Heart right ventricle (tissue), 16 donors: ENCODE results near the gene BBIP1. TPM values are rescaled to one million over a fixed set of nuclear protein-coding genes. Genes with fewer than 3 reads are reported as not detected.

ENCODE experiments used
- ATAC-seq, 8 donors: fragments of 200-7000 bp; cut with Tn5 transposase; one replicate each; pipeline ENCODE4 v1.9.1; 2020; ENCODE audit warnings: mild to moderate bottlenecking in 8 of 8, moderate library complexity in 8 of 8, moderate number of reproducible peaks in 1 of 8
- DNase-seq, 2 donors: peaks; one replicate each; pipeline ENCODE4 v3.0.0-alpha.2; 2020
- H3K27ac ChIP-seq, 10 donors: fragments of 200-600 bp; sonication (generic) in 2 of 10; one replicate each; pipeline versions ENCODE4 v1.5.0 to v1.8.0; 2020 to 2022; ENCODE audit warnings: mild to moderate bottlenecking in 3 of 10
- H3K27me3 ChIP-seq, 7 donors: fragments of 200-600 bp; one replicate each; pipeline ENCODE4 v1.8.0; 2021 to 2022; ENCODE audit warnings: mild to moderate bottlenecking in 2 of 7
- H3K36me3 ChIP-seq, 9 donors: fragments of 200-600 bp; sonication (generic) in 1 of 9; one replicate each; pipeline versions ENCODE4 v1.5.0 to v1.8.0; 2020 to 2022; ENCODE audit warnings: mild to moderate bottlenecking in 2 of 9
- H3K4me1 ChIP-seq, 9 donors: fragments of 200-600 bp; sonication (generic) in 1 of 9; one replicate each; pipeline versions ENCODE4 v1.5.0 to v1.8.0; 2020 to 2022; ENCODE audit warnings: mild to moderate bottlenecking in 4 of 9
- H3K4me3 ChIP-seq, 10 donors: fragments of 200-600 bp; sonication (generic) in 2 of 10; one replicate each; pipeline versions ENCODE4 v1.5.0 to v1.8.0; 2020 to 2022; ENCODE audit warnings: mild to moderate bottlenecking in 7 of 10, moderate library complexity in 2 of 10
- H3K9me3 ChIP-seq, 11 donors: fragments of 200-600 bp in 10 of 11; sonication (generic) in 2 of 11; one replicate each; pipeline versions ENCODE4 v1.5.0 to v1.8.0; 2013 to 2022; ENCODE audit warnings: mild to moderate bottlenecking in 2 of 11, control low read depth in 1 of 11, moderate library complexity in 1 of 11
- CTCF ChIP-seq, 9 donors: fragments of 200-600 bp; sonication (generic) in 2 of 9; IDR thresholded peaks; one replicate each; pipeline versions ENCODE4 v1.5.0 to v1.8.0; 2021 to 2022; ENCODE audit warnings: antibody characterized with exemption in 9 of 9, mild to moderate bottlenecking in 5 of 9, moderate library complexity in 1 of 9
- WGBS, 2 donors: extraction: QIAGEN DNeasy Blood & Tissue Kit; methylation state at CpG; one replicate each; pipeline ENCODE4 v1.1.7; 2013; ENCODE audit warnings: inconsistent platforms in 1 of 2; 5-methylcytosine and 5-hydroxymethylcytosine counted together
- intact Hi-C, 10 donors: fragments of 100-400 bp; cut with DNase I; formaldehyde crosslinking; loops; one replicate each; pipeline versions ENCODE4 v1.11.1 to v1.14.2; 2022
- polyA plus RNA-seq, 2 donors: library from polyadenylated mRNA; stranded (reverse); fragments of 200-250 nt; gene quantifications; one replicate each; pipeline ENCODE4 v1.2.3, GENCODE V29; 2013
- total RNA-seq, 10 donors: library from RNA; stranded (reverse); fragmentation: NEBNext Ultra II Directional in 3 of 10; extraction: Animal tissue kit (Norgen Biotek cat#: 25700) in 3 of 10; gene quantifications; one replicate each; pipeline versions ENCODE4 v1.2.1 to v1.2.4, GENCODE V29; 2021 to 2023
- donor health status: Arrhythmogenic right ventricular cardiomyopathy.
- donor health status: ischemic (EF 13 %, LVEDD 7.1; RV severe dilation, severe dysfunction).
- donor health status: healthy with polysubstance abuse.
- donor health status: DM: no; HTN: yes; CAD: no.
- donor health status: DM: no; HTN: no; CAD: no.
- donor health status: ischemic (EF 25% LVEDD 6.9; RV normal size, moderate dysfunction).
- donor health status: ischemic (EF 25% LVEDD 5.7; RV mildly dilated, moderate dysfunction).
- donor health status: healthy.
- donor health status: DM: yes; HTN: yes; CAD: no.
- donor health status: Ischemic cardiomyopathy.
- donor health status: ischemic (EF 35%, LVEDD 5.7; RV mildly dilated, moderate dysfunction).
- donor health status: nonischemic (EF 11% LVEDD 7.7; RV severe dilation, severe dysfunction).
- donor health status: DM: yes; HTN: yes; CAD: no.
- donor health status: PGD.
- donor health status: ischemic (EF 29% LVEDD 5.4; RV normal size, mild dysfunction).
- donor health status: nonischemic (EF 23%, LVEDD 6.1; RV moderate dilation, normal function).

The BBIP1 gene
- total and polyA plus RNA-seq, 12 donors = 16.6 to 32.0 (median 24.6) TPM

- DNase-seq (no peak), ATAC-seq (peak; percentile 69 to 88 (median 82))
- H3K36me3 ChIP-seq = peaks cover 0 to 97% (median 30%) of the 10 kb centered on the region in 9 donors
- peaks cover 0 to 18% (median 5%) of the 10 kb centered on the region in 9 donors for H3K4me1 ChIP-seq
- WGBS, 2 donors = 30 to 32% methylated on average over 4 of the region's 4 CpGs
- peak; percentile 31 to 76 (median 61) for TF ChIP-seq CTCF (IDR thresholded peaks at IDR 0.05)
- no peaks in the 10 kb centered on the region for H3K27me3 ChIP-seq
- intact Hi-C loops = loop anchor here in 9 of 10 donors (1.0 to 10.0 kb wide), 9 partner anchors 19 to 289 kb away; no protein-coding TSS in a partner anchor
- no peak overlapping the region for H3K4me3 ChIP-seq
- H3K27ac ChIP-seq = no peak overlapping the region
- H3K9me3 ChIP-seq = no peaks in the 10 kb centered on the region
Observed at GRCh38 chr10:110893559-110894179, 25.3 kb downstream of the BBIP1 start.

GRCh38 chr10:110892602-110893288 is 26.2 kb downstream of the BBIP1 start:
- H3K36me3 ChIP-seq = peaks cover 0 to 97% (median 28%) of the 10 kb centered on the region in 9 donors
- intact Hi-C loops = loop anchor here in 9 of 10 donors (1.0 to 10.0 kb wide), 9 partner anchors 18 to 288 kb away; no protein-coding TSS in a partner anchor
- WGBS, 2 donors = 84 to 86% methylated on average over 3 of the region's 3 CpGs
- no peak overlapping the region for H3K27ac ChIP-seq
- DNase-seq (no peak), ATAC-seq (no peak)
- no peaks in the 10 kb centered on the region for H3K9me3 ChIP-seq
- no peak for TF ChIP-seq CTCF (IDR thresholded peaks at IDR 0.05)
- H3K27me3 ChIP-seq = no peaks in the 10 kb centered on the region
- H3K4me3 ChIP-seq = no peak overlapping the region
- H3K4me1 ChIP-seq = peaks cover 0 to 18% (median 5%) of the 10 kb centered on the region in 9 donors

GRCh38 chr10:110887560-110887959 is 31.4 kb downstream of the BBIP1 start:
- Histone ChIP-seq H3K9me3 (no peaks in the 10 kb centered on the region), H3K4me1 (peaks cover 0 to 9% (median 0%) of the 10 kb centered on the region in 9 donors), H3K36me3 (peaks cover 0 to 100% (median 40%) of the 10 kb centered on the region in 9 donors), H3K27ac (no peak overlapping the region), H3K4me3 (no peak overlapping the region), H3K27me3 (no peaks in the 10 kb centered on the region)
- no peak for TF ChIP-seq CTCF (IDR thresholded peaks at IDR 0.05)
- intact Hi-C loops = loop anchor here in 1 of 10 donors (10.0 kb wide), 1 partner anchor 283 kb away; no protein-coding TSS in a partner anchor
- DNase-seq (no peak), ATAC-seq (no peak)
- whole genome bisulfite sequencing, 2 donors = 98 to 100% methylated on average over 1 of the region's 1 CpG

GRCh38 chr10:110885932-110886674 is 32.9 kb downstream of the BBIP1 start:
- no peak overlapping the region for H3K27ac ChIP-seq
- H3K9me3 ChIP-seq = no peaks in the 10 kb centered on the region
- 59 to 69% methylated on average over 5 of the region's 5 CpGs for WGBS, 2 donors
- ATAC-seq = no peak
- no peak for TF ChIP-seq CTCF (IDR thresholded peaks at IDR 0.05)
- H3K4me3 ChIP-seq = no peak overlapping the region
- H3K27me3 ChIP-seq = no peaks in the 10 kb centered on the region
- intact Hi-C loops = loop anchor here in 1 of 10 donors (10.0 kb wide), 1 partner anchor 281 kb away; no protein-coding TSS in a partner anchor
- peaks cover 0 to 12% (median under 1%) of the 10 kb centered on the region in 9 donors for H3K4me1 ChIP-seq
- H3K36me3 ChIP-seq = peaks cover 0 to 100% (median 53%) of the 10 kb centered on the region in 9 donors
- DNase-seq = no peak
